HG03095 (cell line): ENCODE measurements around the gene ZBED2.
A peak's percentile ranks its signal among the peaks of the same experiment; 100 is the strongest.
"Not testable (repeated sequence)": the region's sequence is repeated elsewhere in the genome, so short reads cannot be mapped to it uniquely, and the experiment has no call there.

Experiments used
- ATAC-seq: cut with Tn5 transposase; IDR thresholded peaks from one replicate; pipeline ENCODE4 v1.9.1; 2021; ENCODE audit warnings: moderate library complexity; ENCODE audit not compliant: unreplicated experiment

Gene ZBED2

GRCh38 chr3:111577113-111577512 is 18.0 kb downstream of the ZBED2 start:
- ATAC-seq, result no peak

GRCh38 chr3:111571907-111572460 is 23.2 kb downstream of the ZBED2 start:
- ATAC-seq, result no peak

GRCh38 chr3:111571282-111571681 is 23.9 kb downstream of the ZBED2 start:
- no peak for ATAC-seq

- ATAC-seq, result no peak
Observed at GRCh38 chr3:111570404-111571030, 24.6 kb downstream of the ZBED2 start.

GRCh38 chr3:111568911-111569310 is 26.2 kb downstream of the ZBED2 start:
- ATAC-seq, result no peak

- no peak for ATAC-seq
Observed at GRCh38 chr3:111568355-111568754, 26.8 kb downstream of the ZBED2 start.

- no peak for ATAC-seq
Observed at GRCh38 chr3:111566844-111567243, 28.3 kb downstream of the ZBED2 start.

GRCh38 chr3:111561902-111562301 is 33.2 kb downstream of the ZBED2 start:
- not testable (repeated sequence) for ATAC-seq

- ATAC-seq, result no peak
Observed at GRCh38 chr3:111548756-111549155, 46.4 kb downstream of the ZBED2 start.

GRCh38 chr3:111548092-111548491 is 47.1 kb downstream of the ZBED2 start:
- peak; percentile 63 for ATAC-seq

GRCh38 chr3:111547631-111548030 is 47.5 kb downstream of the ZBED2 start:
- peak; percentile 76 for ATAC-seq

- ATAC-seq, result no peak
Observed at GRCh38 chr3:111545349-111545748, 49.8 kb downstream of the ZBED2 start.
